OCI-LY7 (cell line): Measurements from ENCODE around the gene ELK3. TPM values are rescaled to one million over a fixed set of nuclear protein-coding genes. Genes with fewer than 3 reads are reported as not detected.

Experiments
- BruUV-seq: library from RNA; stranded (reverse); fragments of 400-500 nt; replicated peaks from 2 replicates; lab custom pipeline; 2021; lab: Mats Ljungman, UMichigan
- CTCF ChIA-PET: fragments of 300-600 bp; sonication (Branson Sonifier 250); formaldehyde crosslinking; loops from one replicate; lab custom pipeline; 2022; ENCODE audit warnings: antibody characterized with exemption; ENCODE audit not compliant: unreplicated experiment; lab: Charles Lee
- POLR2A ChIA-PET: fragments of 300-600 bp; sonication (Branson Sonifier 250); formaldehyde crosslinking; loops from one replicate; lab custom pipeline; 2022; ENCODE audit warnings: antibody characterized with exemption; lab: Charles Lee
- DNase-seq: peaks from one replicate; pipeline ENCODE4 v3.0.0-alpha.2; 2015; ENCODE audit warnings: low spot score
- H2AFZ ChIP-seq: fragments of 200-600 bp; sonication (generic), shearing (Covaris generic); 2 replicates; pipeline ENCODE4 v1.6.1; 2014; ENCODE audit warnings: mild to moderate bottlenecking, antibody characterized with exemption, low read length, moderate library complexity
- H3K27ac ChIP-seq: fragments of 200-600 bp; sonication (generic); 2 replicates; pipeline ENCODE4 v1.5.1; 2014; ENCODE audit warnings: mixed run types, low read depth, mild to moderate bottlenecking, moderate library complexity, low read length, inconsistent platforms; ENCODE audit not compliant: poor library complexity, severe bottlenecking
- H3K36me3 ChIP-seq: fragments of 200-600 bp; sonication (generic); 2 replicates; pipeline ENCODE4 v1.6.1; 2014; ENCODE audit warnings: mild to moderate bottlenecking, antibody characterized with exemption, low read length, moderate library complexity, mixed read lengths; ENCODE audit not compliant: insufficient read depth
- H3K4me1 ChIP-seq: fragments of 200-600 bp; sonication (generic); 2 replicates; pipeline ENCODE4 v1.5.1; 2014; ENCODE audit warnings: mild to moderate bottlenecking, low read length; ENCODE audit not compliant: insufficient read depth, poor library complexity, severe bottlenecking
- H3K4me2 ChIP-seq: fragments of 200-600 bp; sonication (generic); 2 replicates; pipeline ENCODE4 v1.6.1; 2014; ENCODE audit warnings: mild to moderate bottlenecking, low read length
- H3K4me3 ChIP-seq: fragments of 200-600 bp; sonication (generic); 2 replicates; pipeline ENCODE4 v1.5.1; 2014; ENCODE audit warnings: mild to moderate bottlenecking, low read depth, low read length; ENCODE audit not compliant: poor library complexity, severe bottlenecking
- H3K79me2 ChIP-seq: fragments of 200-600 bp; sonication (generic); 2 replicates; pipeline ENCODE4 v1.6.1; 2016; ENCODE audit warnings: low read depth, mild to moderate bottlenecking, low read length, moderate library complexity, mixed read lengths; ENCODE audit not compliant: insufficient read depth
- H3K9me2 ChIP-seq: fragments of 200-600 bp; sonication (generic); 2 replicates; pipeline ENCODE4 v1.6.1; 2016; ENCODE audit warnings: mild to moderate bottlenecking, low read length, mixed read lengths; ENCODE audit not compliant: insufficient read depth
- H3K9me3 ChIP-seq: fragments of 200-600 bp; sonication (generic); 2 replicates; pipeline ENCODE4 v1.6.1; 2014; ENCODE audit warnings: mild to moderate bottlenecking, mixed run types, low read length, mixed read lengths
- H4K20me1 ChIP-seq: fragments of 200-600 bp; sonication (generic); 2 replicates; pipeline ENCODE4 v1.6.1; 2014; ENCODE audit warnings: mild to moderate bottlenecking, antibody characterized with exemption, low read length, moderate library complexity, mixed read lengths; ENCODE audit not compliant: insufficient read depth
- CTCF ChIP-seq: fragments of 200-600 bp; sonication (generic); conservative IDR thresholded peaks from 2 replicates; pipeline ENCODE4 v1.5.1; 2014; ENCODE audit warnings: mild to moderate bottlenecking, antibody characterized with exemption, low read length, moderate library complexity, mixed read lengths
- EZH2phosphoT487 ChIP-seq: fragments of 200-600 bp; sonication (generic); IDR thresholded peaks from 2 replicates; pipeline ENCODE4 v1.6.1; 2018; ENCODE audit warnings: low read depth, borderline replicate concordance, mild to moderate bottlenecking, mixed run types, antibody characterized with exemption, low read length, moderate library complexity, mixed read lengths
- intact Hi-C: fragments of 100-400 bp; cut with micrococcal nuclease; formaldehyde crosslinking; loops from one replicate; pipeline ENCODE4 v1.10.0; 2022; ENCODE audit not compliant: unreplicated experiment
- total RNA-seq, 2 experiments: library from RNA; depleted of rRNA in 1 of 2; stranded (reverse); fragments of >200 nt in 1 of 2; shearing (Covaris generic) in 1 of 2; gene quantifications; 2 replicates each; pipeline ENCODE4 v1.2.3, GENCODE V29; 2014 to 2022

Gene ELK3
- total RNA-seq, 2 experiments from 2014 or later, result 1.9 to 4.2 TPM

GRCh38 chr12:96301732-96302131, 107.6 kb downstream of the ELK3 start:
- Histone ChIP-seq H3K9me2 (no peaks in the 10 kb centered on the region), H3K36me3 (peaks cover 36% of the 10 kb centered on the region), H3K9me3 (no peaks in the 10 kb centered on the region), H3K4me1 (peaks cover 9% of the 10 kb centered on the region), H2AFZ (no peak overlapping the region), H3K4me3 (no peak overlapping the region), H3K79me2 (no peaks in the 10 kb centered on the region), H3K27ac (no peak overlapping the region), H4K20me1 (no peaks in the 10 kb centered on the region), H3K4me2 (no peak overlapping the region)
- DNase-seq, result no peak
- intact Hi-C loops, result loop anchor here (5.0 kb wide), 1 partner anchor 96 kb away; no protein-coding TSS in a partner anchor
- BruUV-seq, result no TSS peak
- ChIA-PET POLR2A (interaction anchor here (0.7 kb wide), 2 partner anchors 35 to 964 kb away, joined by 4 to 5 read pairs; no protein-coding TSS in a partner anchor), CTCF (no interaction called here)
- TF ChIP-seq CTCF, result no peak
- no peak for TF ChIP-seq EZH2phosphoT487

- Histone ChIP-seq H3K4me3 (no peak overlapping the region), H3K79me2 (no peaks in the 10 kb centered on the region), H3K27ac (no peak overlapping the region), H3K9me2 (no peaks in the 10 kb centered on the region), H2AFZ (no peak overlapping the region), H3K36me3 (peaks cover 27% of the 10 kb centered on the region), H3K4me2 (no peak overlapping the region), H3K4me1 (no peaks in the 10 kb centered on the region), H3K9me3 (no peaks in the 10 kb centered on the region), H4K20me1 (no peaks in the 10 kb centered on the region)
- no peak for DNase-seq
- TF ChIP-seq EZH2phosphoT487, result no peak
- no peak for TF ChIP-seq CTCF
- ChIA-PET POLR2A (interaction anchor here (0.6 to 1.5 kb wide), 6 partner anchors 10 to 221 kb away, joined by 3 to 6 read pairs (median 4); partner anchors contain the start of gene CDK17), CTCF (no interaction called here)
- no TSS peak for BruUV-seq
- intact Hi-C loops, result loop anchor here (5.0 kb wide), 1 partner anchor 95 kb away; no protein-coding TSS in a partner anchor
Observed at GRCh38 chr12:96302687-96303310, 108.6 kb downstream of the ELK3 start.

- intact Hi-C loops, result loop anchor here (5.0 kb wide), 1 partner anchor 94 kb away; no protein-coding TSS in a partner anchor
- no peak for DNase-seq
- Histone ChIP-seq H3K4me1 (no peaks in the 10 kb centered on the region), H3K4me2 (no peak overlapping the region), H3K79me2 (no peaks in the 10 kb centered on the region), H3K4me3 (no peak overlapping the region), H3K9me2 (no peaks in the 10 kb centered on the region), H3K27ac (no peak overlapping the region), H3K9me3 (no peaks in the 10 kb centered on the region), H3K36me3 (peaks cover 20% of the 10 kb centered on the region), H4K20me1 (no peaks in the 10 kb centered on the region), H2AFZ (no peak overlapping the region)
- BruUV-seq, result no TSS peak
- POLR2A ChIA-PET, result interaction anchor here (0.6 to 1.5 kb wide), 3 partner anchors 11 to 96 kb away, joined by 4 to 6 read pairs (median 4); partner anchors contain the start of gene CDK17
- CTCF ChIA-PET, result no interaction called here
- TF ChIP-seq CTCF (no peak), EZH2phosphoT487 (no peak)
Observed at GRCh38 chr12:96303653-96304052, 109.5 kb downstream of the ELK3 start.
